ENCODE measurements around the gene RAB18. TPM values are rescaled to one million over a fixed set of nuclear protein-coding genes. Genes with fewer than 3 reads are reported as not detected.

The RAB18 gene
- total RNA-seq, 1 donor: 47.8 TPM

- Histone ChIP-seq H3K9me3 (ENCODE audit: low read depth, low read length) (no peaks in the 10 kb centered on the region), H3K79me2 (ENCODE audit: insufficient read depth, low read length) (no peaks in the 10 kb centered on the region), H4K20me1 (ENCODE audit: insufficient read depth, low read length) (no peaks in the 10 kb centered on the region), H3K4me1 (ENCODE audit: insufficient read depth, low read length) (no peaks in the 10 kb centered on the region), H2AFZ (ENCODE audit: low read length) (no peak overlapping the region), H3K27ac (ENCODE audit: low read depth, low read length) (no peak overlapping the region), H3K4me2 (ENCODE audit: insufficient read depth, low read length) (no peak overlapping the region), H3K27me3 (ENCODE audit: insufficient read depth, low read length) (no peaks in the 10 kb centered on the region), H3K36me3 (ENCODE audit: insufficient read depth, low read length) (no peaks in the 10 kb centered on the region), H3K4me3 (ENCODE audit: insufficient read depth, low read length) (no peak overlapping the region)
- no peak for TF ChIP-seq CTCF (IDR thresholded peaks at IDR 0.05; ENCODE audit: extremely low read depth, low read depth, low read length)
- DNase-seq (ENCODE audit: insufficient read length, low spot score, missing footprints): no peak
These were observed 74.2 kb downstream of the RAB18 start for GRCh38 chr10:27578316-27578715.

- Histone ChIP-seq H3K27ac (ENCODE audit: low read depth, low read length) (no peak overlapping the region), H3K27me3 (ENCODE audit: insufficient read depth, low read length) (no peaks in the 10 kb centered on the region), H3K9me3 (ENCODE audit: low read depth, low read length) (no peaks in the 10 kb centered on the region), H3K36me3 (ENCODE audit: insufficient read depth, low read length) (no peaks in the 10 kb centered on the region), H3K4me2 (ENCODE audit: insufficient read depth, low read length) (no peak overlapping the region), H3K79me2 (ENCODE audit: insufficient read depth, low read length) (no peaks in the 10 kb centered on the region), H2AFZ (ENCODE audit: low read length) (no peak overlapping the region), H3K4me1 (ENCODE audit: insufficient read depth, low read length) (no peaks in the 10 kb centered on the region), H4K20me1 (ENCODE audit: insufficient read depth, low read length) (no peaks in the 10 kb centered on the region), H3K4me3 (ENCODE audit: insufficient read depth, low read length) (no peak overlapping the region)
- no peak for TF ChIP-seq CTCF (IDR thresholded peaks at IDR 0.05; ENCODE audit: extremely low read depth, low read depth, low read length)
- DNase-seq (ENCODE audit: insufficient read length, low spot score, missing footprints): no peak
These were observed 77.1 kb downstream of the RAB18 start for GRCh38 chr10:27581225-27581624.

GRCh38 chr10:27584302-27584701 lies 80.2 kb downstream of the RAB18 start:
- DNase-seq (ENCODE audit: insufficient read length, low spot score, missing footprints): no peak
- Histone ChIP-seq H3K27me3 (ENCODE audit: insufficient read depth, low read length) (no peaks in the 10 kb centered on the region), H3K36me3 (ENCODE audit: insufficient read depth, low read length) (no peaks in the 10 kb centered on the region), H3K79me2 (ENCODE audit: insufficient read depth, low read length) (no peaks in the 10 kb centered on the region), H3K9me3 (ENCODE audit: low read depth, low read length) (no peaks in the 10 kb centered on the region), H3K4me3 (ENCODE audit: insufficient read depth, low read length) (no peak overlapping the region), H4K20me1 (ENCODE audit: insufficient read depth, low read length) (no peaks in the 10 kb centered on the region), H3K4me2 (ENCODE audit: insufficient read depth, low read length) (no peak overlapping the region), H2AFZ (ENCODE audit: low read length) (no peak overlapping the region), H3K4me1 (ENCODE audit: insufficient read depth, low read length) (no peaks in the 10 kb centered on the region), H3K27ac (ENCODE audit: low read depth, low read length) (no peak overlapping the region)
- no peak for TF ChIP-seq CTCF (IDR thresholded peaks at IDR 0.05; ENCODE audit: extremely low read depth, low read depth, low read length)

Other genes with a start within 250 kb of the RAB18 start
- 6.5 and 15.3 TPM in 2 replicates for gene MKX, start 241.5 kb downstream of the RAB18 start, total RNA-seq